ENCODE data around the gene BTBD16. TPM values are rescaled to one million over a fixed set of nuclear protein-coding genes. Genes with fewer than 3 reads are reported as not detected.

BTBD16 gene
- total RNA-seq, 2 experiments from 2014 or later: 0.06 TPM; not detected in 1

GRCh38 chr10:122329416-122329815 is 58.3 kb downstream of the BTBD16 start:
- Histone ChIP-seq H3K4me1 (ENCODE audit: insufficient read depth, low read length, poor library complexity, severe bottlenecking) (peaks cover 17% of the 10 kb centered on the region), H4K20me1 (ENCODE audit: insufficient read depth, low read length) (no peaks in the 10 kb centered on the region), H3K27ac (ENCODE audit: low read depth, low read length, poor library complexity, severe bottlenecking) (no peak overlapping the region), H3K4me3 (ENCODE audit: low read depth, low read length, poor library complexity, severe bottlenecking) (no peak overlapping the region), H3K9me2 (ENCODE audit: insufficient read depth, low read length) (no peaks in the 10 kb centered on the region), H3K79me2 (ENCODE audit: insufficient read depth, low read depth, low read length) (no peaks in the 10 kb centered on the region), H3K36me3 (ENCODE audit: insufficient read depth, low read length) (no peaks in the 10 kb centered on the region), H2AFZ (ENCODE audit: low read length) (no peak overlapping the region), H3K9me3 (ENCODE audit: low read length) (no peaks in the 10 kb centered on the region), H3K4me2 (ENCODE audit: low read length) (no peak overlapping the region)
- intact Hi-C loops (cut with micrococcal nuclease; ENCODE audit: unreplicated experiment): no loop called here
- ChIA-PET POLR2A (interaction anchor here (0.5 kb wide), 1 partner anchor 346 kb away, joined by 3 read pairs; no protein-coding TSS in a partner anchor), CTCF (ENCODE audit: unreplicated experiment) (no interaction called here)
- TF ChIP-seq CTCF (conservative IDR thresholded peaks at IDR 0.05; ENCODE audit: low read length) (no peak), EZH2phosphoT487 (IDR thresholded peaks at IDR 0.05; ENCODE audit: borderline replicate concordance, low read depth, low read length) (no peak)
- no peak for DNase-seq (ENCODE audit: low spot score)
- no TSS peak for BruUV-seq (replicated peaks)

GRCh38 chr10:122331100-122331499 is 60.0 kb downstream of the BTBD16 start:
- Histone ChIP-seq H4K20me1 (ENCODE audit: insufficient read depth, low read length) (no peaks in the 10 kb centered on the region), H3K4me3 (ENCODE audit: low read depth, low read length, poor library complexity, severe bottlenecking) (no peak overlapping the region), H3K9me3 (ENCODE audit: low read length) (no peaks in the 10 kb centered on the region), H3K4me1 (ENCODE audit: insufficient read depth, low read length, poor library complexity, severe bottlenecking) (peaks cover 15% of the 10 kb centered on the region), H3K79me2 (ENCODE audit: insufficient read depth, low read depth, low read length) (no peaks in the 10 kb centered on the region), H3K27ac (ENCODE audit: low read depth, low read length, poor library complexity, severe bottlenecking) (no peak overlapping the region), H2AFZ (ENCODE audit: low read length) (no peak overlapping the region), H3K36me3 (ENCODE audit: insufficient read depth, low read length) (no peaks in the 10 kb centered on the region), H3K4me2 (ENCODE audit: low read length) (no peak overlapping the region), H3K9me2 (ENCODE audit: insufficient read depth, low read length) (no peaks in the 10 kb centered on the region)
- CTCF ChIA-PET (ENCODE audit: unreplicated experiment): no interaction called here
- intact Hi-C loops (cut with micrococcal nuclease; ENCODE audit: unreplicated experiment): no loop called here
- no TSS peak for BruUV-seq (replicated peaks)
- TF ChIP-seq EZH2phosphoT487 (IDR thresholded peaks at IDR 0.05; ENCODE audit: borderline replicate concordance, low read depth, low read length) (no peak), CTCF (conservative IDR thresholded peaks at IDR 0.05; ENCODE audit: low read length) (no peak)
- POLR2A ChIA-PET: no interaction called here
- DNase-seq (ENCODE audit: low spot score): no peak

GRCh38 chr10:122331615-122332446 is 60.7 kb downstream of the BTBD16 start:
- no TSS peak for BruUV-seq (replicated peaks)
- intact Hi-C loops (cut with micrococcal nuclease; ENCODE audit: unreplicated experiment): no loop called here
- H3K4me3 ChIP-seq (ENCODE audit: low read depth, low read length, poor library complexity, severe bottlenecking): no peak overlapping the region
- no peak for DNase-seq (ENCODE audit: low spot score)
- peaks cover 8% of the 10 kb centered on the region for H3K4me1 ChIP-seq (ENCODE audit: insufficient read depth, low read length, poor library complexity, severe bottlenecking)
- H3K4me2 ChIP-seq (ENCODE audit: low read length): no peak overlapping the region
- TF ChIP-seq EZH2phosphoT487 (IDR thresholded peaks at IDR 0.05; ENCODE audit: borderline replicate concordance, low read depth, low read length): no peak
- TF ChIP-seq CTCF (conservative IDR thresholded peaks at IDR 0.05; ENCODE audit: low read length): no peak
- no peaks in the 10 kb centered on the region for H3K79me2 ChIP-seq (ENCODE audit: insufficient read depth, low read depth, low read length)
- no peaks in the 10 kb centered on the region for H3K9me2 ChIP-seq (ENCODE audit: insufficient read depth, low read length)
- no peak overlapping the region for H2AFZ ChIP-seq (ENCODE audit: low read length)
- POLR2A ChIA-PET: no interaction called here
- no peaks in the 10 kb centered on the region for H3K36me3 ChIP-seq (ENCODE audit: insufficient read depth, low read length)
- no peaks in the 10 kb centered on the region for H3K9me3 ChIP-seq (ENCODE audit: low read length)
- CTCF ChIA-PET (ENCODE audit: unreplicated experiment): no interaction called here
- no peak overlapping the region for H3K27ac ChIP-seq (ENCODE audit: low read depth, low read length, poor library complexity, severe bottlenecking)
- no peaks in the 10 kb centered on the region for H4K20me1 ChIP-seq (ENCODE audit: insufficient read depth, low read length)
